ENCODE measurements around the gene ACSF3. TPM values are rescaled to one million over a fixed set of nuclear protein-coding genes. Genes with fewer than 3 reads are reported as not detected.

The ACSF3 gene
- total and polyA plus RNA-seq, 2 experiments from 2014 or later: 27.6 to 32.2 TPM

DNA sequence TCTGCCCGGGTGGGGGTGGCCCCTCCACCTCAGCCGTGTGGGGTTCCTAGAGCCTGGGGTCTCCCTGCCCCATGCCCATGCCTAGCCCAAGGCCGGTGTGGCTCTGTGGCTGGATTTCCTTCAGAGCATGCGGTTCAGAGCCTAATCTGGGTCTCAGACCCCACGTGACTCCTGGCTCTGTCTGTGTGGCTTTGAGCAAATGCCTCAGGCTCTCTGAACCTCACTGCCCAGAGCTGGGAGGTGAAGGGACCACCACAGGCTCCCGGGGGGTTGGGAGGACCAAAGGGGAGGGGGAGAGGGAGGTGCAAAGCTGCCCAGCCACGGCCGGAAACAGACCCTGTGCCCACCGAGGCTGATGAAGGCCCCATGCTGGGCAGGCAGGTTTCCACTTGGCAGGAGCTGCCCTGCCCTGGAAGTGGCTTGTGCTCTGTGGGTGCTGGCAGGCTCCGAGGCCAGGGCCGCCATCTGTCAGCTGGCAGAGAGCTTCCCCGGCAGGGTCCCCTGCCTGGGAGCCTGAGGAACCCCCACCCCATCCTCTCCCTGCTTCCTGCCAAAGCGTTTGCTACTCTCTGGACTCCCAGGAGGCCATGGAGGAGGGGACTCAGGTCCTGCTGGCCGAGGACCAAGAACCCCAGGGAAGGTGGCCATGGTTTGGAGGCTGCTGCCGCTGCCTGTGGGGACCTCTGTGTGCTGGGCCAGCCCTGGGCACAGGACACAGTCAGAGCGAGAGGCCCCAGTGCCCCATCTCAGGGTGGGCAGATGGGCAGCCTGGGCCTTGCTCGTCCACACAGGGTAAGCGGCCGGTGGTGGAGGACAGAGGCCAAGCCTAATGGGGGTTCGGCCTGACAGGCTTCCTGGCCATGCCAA lies 81.9 kb downstream of the ACSF3 start:
- peak in 1 of 2 donors; percentile 29 for DNase-seq (ENCODE audit: low read depth in 1 of 2, low spot score in 1 of 2)
- Histone ChIP-seq H3K4me3 (no peak overlapping the region), H3K9me3 (ENCODE audit: low read depth) (no peaks in the 10 kb centered on the region), H3K4me1 (ENCODE audit: low read depth) (peaks cover 10% of the 10 kb centered on the region), H3K27me3 (peaks cover 8% of the 10 kb centered on the region), H3K36me3 (no peaks in the 10 kb centered on the region), H3K27ac (no peak overlapping the region)
- TF ChIP-seq, protein P1, sequence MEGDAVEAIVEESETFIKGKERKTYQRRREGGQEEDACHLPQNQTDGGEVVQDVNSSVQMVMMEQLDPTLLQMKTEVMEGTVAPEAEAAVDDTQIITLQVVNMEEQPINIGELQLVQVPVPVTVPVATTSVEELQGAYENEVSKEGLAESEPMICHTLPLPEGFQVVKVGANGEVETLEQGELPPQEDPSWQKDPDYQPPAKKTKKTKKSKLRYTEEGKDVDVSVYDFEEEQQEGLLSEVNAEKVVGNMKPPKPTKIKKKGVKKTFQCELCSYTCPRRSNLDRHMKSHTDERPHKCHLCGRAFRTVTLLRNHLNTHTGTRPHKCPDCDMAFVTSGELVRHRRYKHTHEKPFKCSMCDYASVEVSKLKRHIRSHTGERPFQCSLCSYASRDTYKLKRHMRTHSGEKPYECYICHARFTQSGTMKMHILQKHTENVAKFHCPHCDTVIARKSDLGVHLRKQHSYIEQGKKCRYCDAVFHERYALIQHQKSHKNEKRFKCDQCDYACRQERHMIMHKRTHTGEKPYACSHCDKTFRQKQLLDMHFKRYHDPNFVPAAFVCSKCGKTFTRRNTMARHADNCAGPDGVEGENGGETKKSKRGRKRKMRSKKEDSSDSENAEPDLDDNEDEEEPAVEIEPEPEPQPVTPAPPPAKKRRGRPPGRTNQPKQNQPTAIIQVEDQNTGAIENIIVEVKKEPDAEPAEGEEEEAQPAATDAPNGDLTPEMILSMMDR (IDR thresholded peaks at IDR 0.05; ENCODE audit: low read depth, low read length): no peak

DNA sequence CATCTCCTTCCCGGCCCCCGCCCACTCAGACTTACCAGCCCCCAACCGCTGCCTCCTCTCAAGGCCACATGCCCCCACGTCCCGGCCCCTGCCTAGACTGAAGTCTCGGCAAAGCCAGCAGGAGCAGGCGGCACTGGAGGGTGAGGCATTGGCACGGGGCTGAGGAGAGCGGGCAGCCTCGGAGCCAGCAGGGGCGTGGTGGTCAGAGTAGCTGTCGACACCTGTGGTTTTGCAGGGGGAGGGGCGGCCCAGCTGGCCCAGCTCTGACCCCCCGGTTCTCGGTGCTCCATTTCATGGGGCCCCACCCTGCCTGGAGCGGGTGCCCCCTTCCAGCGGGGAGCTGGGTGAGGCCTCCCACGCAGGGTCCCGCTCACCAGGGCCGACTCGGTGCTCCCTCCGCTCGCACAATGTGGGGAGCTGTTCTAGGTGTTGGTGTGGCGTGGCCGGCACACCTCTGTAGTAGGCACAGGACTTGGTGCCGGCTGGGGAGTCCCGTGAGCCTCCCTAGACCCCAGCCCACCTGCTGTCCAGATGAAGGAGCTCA lies 82.6 kb downstream of the ACSF3 start:
- Histone ChIP-seq H3K4me3 (no peak overlapping the region), H3K27ac (no peak overlapping the region), H3K27me3 (peaks cover 3% of the 10 kb centered on the region), H3K9me3 (ENCODE audit: low read depth) (no peaks in the 10 kb centered on the region), H3K36me3 (no peaks in the 10 kb centered on the region), H3K4me1 (ENCODE audit: low read depth) (peaks cover 10% of the 10 kb centered on the region)
- TF ChIP-seq, protein P1 (IDR thresholded peaks at IDR 0.05; ENCODE audit: low read depth, low read length): no peak
- DNase-seq (ENCODE audit: low read depth in 1 of 2, low spot score in 1 of 2): no peak

DNA sequence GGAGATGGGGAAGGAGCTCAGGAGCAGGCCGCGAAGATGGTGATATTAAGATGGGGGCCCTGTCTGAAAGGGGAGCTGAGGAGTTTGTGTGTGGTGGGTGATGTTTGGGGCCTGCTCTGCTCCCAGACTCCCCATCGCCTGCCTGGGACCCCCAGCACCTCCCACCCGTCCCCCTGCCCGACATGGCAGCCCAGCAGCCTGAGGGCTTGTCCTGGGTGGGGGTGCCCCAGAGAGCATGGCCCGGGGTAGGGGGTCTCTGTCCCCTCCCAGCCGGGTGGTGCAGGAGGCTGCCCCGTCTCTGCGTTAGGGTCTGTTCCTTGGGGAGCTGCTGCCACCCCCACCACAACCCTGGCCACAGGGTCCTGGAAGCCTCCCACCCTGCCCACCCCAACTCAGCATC lies 83.1 kb downstream of the ACSF3 start:
- H3K9me3 ChIP-seq (ENCODE audit: low read depth): no peaks in the 10 kb centered on the region
- peaks cover 3% of the 10 kb centered on the region for H3K27me3 ChIP-seq
- no peaks in the 10 kb centered on the region for H3K36me3 ChIP-seq
- peaks cover 10% of the 10 kb centered on the region for H3K4me1 ChIP-seq (ENCODE audit: low read depth)
- DNase-seq (ENCODE audit: low read depth in 1 of 2, low spot score in 1 of 2): no peak
- H3K4me3 ChIP-seq: no peak overlapping the region
- TF ChIP-seq, protein P1 (IDR thresholded peaks at IDR 0.05; ENCODE audit: low read depth, low read length): no peak
- no peak overlapping the region for H3K27ac ChIP-seq

DNA sequence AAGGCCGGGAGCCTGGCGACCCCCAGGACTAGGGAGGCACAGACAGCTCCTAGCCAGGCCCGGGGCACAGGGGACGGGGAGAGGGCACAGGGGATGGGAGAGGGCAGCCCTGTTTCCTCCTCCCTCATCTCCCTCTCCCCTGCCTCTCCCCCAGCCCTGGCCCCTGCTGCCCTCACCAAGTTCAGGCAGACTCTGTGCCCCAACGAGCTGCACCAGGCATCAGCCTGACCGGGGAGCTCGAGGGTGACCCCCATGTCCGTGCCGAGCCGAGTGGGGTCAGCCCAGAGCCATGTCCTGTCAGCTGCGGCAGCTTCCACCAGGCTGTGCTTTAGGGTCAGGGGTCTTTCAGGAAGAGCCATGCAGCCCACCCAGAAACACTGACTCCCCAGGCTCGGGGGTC lies 83.8 kb downstream of the ACSF3 start:
- Histone ChIP-seq H3K36me3 (no peaks in the 10 kb centered on the region), H3K4me3 (no peak overlapping the region), H3K9me3 (ENCODE audit: low read depth) (no peaks in the 10 kb centered on the region), H3K27me3 (peaks cover under 1% of the 10 kb centered on the region), H3K4me1 (ENCODE audit: low read depth) (peaks cover 10% of the 10 kb centered on the region), H3K27ac (no peak overlapping the region)
- TF ChIP-seq, protein P1 (IDR thresholded peaks at IDR 0.05; ENCODE audit: low read depth, low read length): no peak
- no peak for DNase-seq (ENCODE audit: low read depth in 1 of 2, low spot score in 1 of 2)

DNA sequence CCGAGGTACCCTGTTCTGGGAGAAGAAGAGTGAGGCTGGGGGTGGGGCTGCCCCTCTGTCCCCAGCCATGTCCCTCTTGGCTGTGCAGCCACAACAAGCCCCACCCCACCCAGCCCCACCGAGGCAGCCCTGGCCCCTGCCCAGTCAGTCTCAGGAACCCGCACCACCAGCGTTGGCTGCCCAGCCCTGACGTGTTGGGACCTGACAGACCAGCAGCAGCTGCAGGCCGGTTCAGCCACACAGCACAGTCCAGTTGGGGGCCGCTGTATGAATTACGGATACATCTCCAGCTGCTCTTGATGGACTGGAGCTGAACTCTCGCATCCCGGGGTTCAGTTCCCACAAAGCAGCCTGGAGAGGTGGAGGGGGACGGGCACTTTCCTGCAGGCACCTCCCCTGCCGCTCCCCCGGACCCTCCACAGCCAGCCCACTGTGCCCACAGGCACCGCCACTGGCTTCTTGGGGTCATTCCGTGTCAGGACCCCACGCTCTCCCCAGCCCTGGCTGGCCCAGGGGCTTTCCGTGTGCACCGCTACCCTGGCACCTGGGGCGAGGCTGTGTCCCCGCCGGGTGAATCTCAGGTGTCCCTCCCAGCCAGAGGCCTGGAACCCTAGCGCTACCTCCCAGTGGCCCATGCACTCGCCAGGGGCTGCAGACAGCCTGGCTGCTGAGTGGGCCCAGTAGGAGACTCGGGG lies 84.9 kb downstream of the ACSF3 start:
- Histone ChIP-seq H3K9me3 (ENCODE audit: low read depth) (no peaks in the 10 kb centered on the region), H3K4me3 (no peak overlapping the region), H3K27ac (no peak overlapping the region), H3K4me1 (ENCODE audit: low read depth) (peaks cover under 1% of the 10 kb centered on the region), H3K36me3 (no peaks in the 10 kb centered on the region), H3K27me3 (no peaks in the 10 kb centered on the region)
- TF ChIP-seq, protein P1 (IDR thresholded peaks at IDR 0.05; ENCODE audit: low read depth, low read length): no peak
- DNase-seq (ENCODE audit: low read depth in 1 of 2, low spot score in 1 of 2): no peak
